A673 (cell line): ENCODE measurements around the gene APCDD1L. TPM values are rescaled to one million over a fixed set of nuclear protein-coding genes. Genes with fewer than 3 reads are reported as not detected.

Experiments used
- BruUV-seq: library from RNA; stranded (reverse); fragments of 400-500 nt; replicated peaks from 2 replicates; lab custom pipeline; 2021; lab: Mats Ljungman, UMichigan
- CTCF ChIA-PET: fragments of 300-600 bp; sonication (Branson Sonifier 250); formaldehyde crosslinking; loops from one replicate; lab custom pipeline; 2022; ENCODE audit warnings: antibody characterized with exemption; lab: Charles Lee
- POLR2A ChIA-PET: fragments of 300-600 bp; sonication (Branson Sonifier 250); formaldehyde crosslinking; loops from one replicate; lab custom pipeline; 2022; ENCODE audit warnings: antibody characterized with exemption; ENCODE audit not compliant: low non-redundant PET; lab: Charles Lee
- DNase-seq: peaks from one replicate; pipeline ENCODE4 v3.0.0-alpha.2; 2015; ENCODE audit warnings: low spot score
- H3K27ac ChIP-seq: fragments of 200-600 bp; sonication (generic); 2 replicates; pipeline ENCODE4 v1.5.1; 2016; ENCODE audit warnings: mixed run types, low read depth, mild to moderate bottlenecking, mixed read lengths, antibody characterized with exemption, low read length; ENCODE audit not compliant: poor library complexity, severe bottlenecking
- H3K27me3 ChIP-seq: fragments of 200-600 bp; sonication (generic); replicated peaks from 2 replicates; pipeline ENCODE4 v1.6.1; 2017; ENCODE audit warnings: mixed run types, low read depth, mild to moderate bottlenecking, mixed read lengths, antibody characterized with exemption, low read length; ENCODE audit not compliant: insufficient read depth, poor library complexity
- H3K36me3 ChIP-seq: fragments of 200-600 bp; sonication (generic); 2 replicates; pipeline ENCODE4 v1.6.1; 2016; ENCODE audit warnings: mixed run types, mild to moderate bottlenecking, mixed read lengths, antibody characterized with exemption, low read length; ENCODE audit not compliant: insufficient read depth, poor library complexity, severe bottlenecking
- H3K4me1 ChIP-seq: fragments of 200-600 bp; sonication (generic); 2 replicates; pipeline ENCODE4 v1.6.1; 2017; ENCODE audit warnings: mixed run types, mild to moderate bottlenecking, mixed read lengths, antibody characterized with exemption, low read length; ENCODE audit not compliant: insufficient read depth, poor library complexity, severe bottlenecking
- H3K4me3 ChIP-seq: fragments of 200-600 bp; sonication (generic); 2 replicates; pipeline ENCODE4 v1.5.1; 2016; ENCODE audit warnings: low read depth, mixed run types, mild to moderate bottlenecking, mixed read lengths, low read length; ENCODE audit not compliant: poor library complexity, severe bottlenecking
- H3K9me3 ChIP-seq: fragments of 200-600 bp; sonication (generic); 2 replicates; pipeline ENCODE4 v1.6.1; 2016; ENCODE audit warnings: mixed run types, low read depth, mild to moderate bottlenecking, mixed read lengths, antibody characterized with exemption, low read length; ENCODE audit not compliant: poor library complexity, severe bottlenecking
- EZH2 ChIP-seq: fragments of 200-600 bp; sonication (generic); IDR thresholded peaks from 2 replicates; pipeline ENCODE4 v1.6.1; 2017; ENCODE audit warnings: borderline replicate concordance, low read depth, mild to moderate bottlenecking, mixed read lengths, antibody characterized with exemption, low read length; ENCODE audit not compliant: poor library complexity, severe bottlenecking
- intact Hi-C: fragments of 100-400 bp; cut with micrococcal nuclease; formaldehyde crosslinking; loops from one replicate; pipeline ENCODE4 v1.10.0; 2022; ENCODE audit not compliant: unreplicated experiment
- total RNA-seq: library from RNA; stranded (reverse); gene quantifications from 2 replicates; pipeline ENCODE4 v1.2.3, GENCODE V29; 2021
- TF ChIP-seq, protein P1 (sequence below): fragments of 300-800, 200-600 bp; sonication (generic); conservative IDR thresholded peaks from 2 replicates; pipeline ENCODE4 v1.5.1; 2017; ENCODE audit warnings: low read depth, mild to moderate bottlenecking, antibody characterized with exemption, low read length, moderate library complexity, mixed read lengths

Gene APCDD1L
- total RNA-seq, 1 experiment from 2014 or later = not detected

DNA sequence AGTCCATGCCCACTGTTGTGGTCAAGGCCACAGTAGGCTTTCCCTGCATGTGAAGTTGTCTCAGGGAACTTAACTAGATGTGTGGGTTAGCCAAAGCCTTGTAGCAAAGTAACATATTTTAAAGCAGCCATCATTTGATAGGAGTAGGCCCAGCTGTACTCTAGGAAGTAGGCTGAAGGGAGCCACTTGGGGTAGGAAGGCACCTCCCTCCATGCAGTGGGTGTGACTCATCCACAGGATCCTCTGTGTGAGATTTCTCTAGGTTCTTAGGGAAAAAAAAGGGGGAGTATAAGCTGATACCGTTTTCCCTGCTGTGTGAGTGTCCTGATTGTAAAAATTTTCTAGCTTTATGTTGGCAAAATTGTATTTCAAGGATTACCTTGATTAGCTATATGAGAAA is 81.4 kb downstream of the APCDD1L start:
- ChIA-PET CTCF (no interaction called here), POLR2A (no interaction called here)
- no peak overlapping the region for H3K27ac ChIP-seq
- no peak overlapping the region for H3K4me3 ChIP-seq
- no peaks in the 10 kb centered on the region for H3K27me3 ChIP-seq
- intact Hi-C loops = no loop called here
- H3K4me1 ChIP-seq = peaks cover 6% of the 10 kb centered on the region
- no peaks in the 10 kb centered on the region for H3K36me3 ChIP-seq
- no TSS peak for BruUV-seq
- H3K9me3 ChIP-seq = no peaks in the 10 kb centered on the region
- TF ChIP-seq, protein P1, sequence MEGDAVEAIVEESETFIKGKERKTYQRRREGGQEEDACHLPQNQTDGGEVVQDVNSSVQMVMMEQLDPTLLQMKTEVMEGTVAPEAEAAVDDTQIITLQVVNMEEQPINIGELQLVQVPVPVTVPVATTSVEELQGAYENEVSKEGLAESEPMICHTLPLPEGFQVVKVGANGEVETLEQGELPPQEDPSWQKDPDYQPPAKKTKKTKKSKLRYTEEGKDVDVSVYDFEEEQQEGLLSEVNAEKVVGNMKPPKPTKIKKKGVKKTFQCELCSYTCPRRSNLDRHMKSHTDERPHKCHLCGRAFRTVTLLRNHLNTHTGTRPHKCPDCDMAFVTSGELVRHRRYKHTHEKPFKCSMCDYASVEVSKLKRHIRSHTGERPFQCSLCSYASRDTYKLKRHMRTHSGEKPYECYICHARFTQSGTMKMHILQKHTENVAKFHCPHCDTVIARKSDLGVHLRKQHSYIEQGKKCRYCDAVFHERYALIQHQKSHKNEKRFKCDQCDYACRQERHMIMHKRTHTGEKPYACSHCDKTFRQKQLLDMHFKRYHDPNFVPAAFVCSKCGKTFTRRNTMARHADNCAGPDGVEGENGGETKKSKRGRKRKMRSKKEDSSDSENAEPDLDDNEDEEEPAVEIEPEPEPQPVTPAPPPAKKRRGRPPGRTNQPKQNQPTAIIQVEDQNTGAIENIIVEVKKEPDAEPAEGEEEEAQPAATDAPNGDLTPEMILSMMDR = no peak
- no peak for TF ChIP-seq EZH2
- DNase-seq = peak; percentile 47

DNA sequence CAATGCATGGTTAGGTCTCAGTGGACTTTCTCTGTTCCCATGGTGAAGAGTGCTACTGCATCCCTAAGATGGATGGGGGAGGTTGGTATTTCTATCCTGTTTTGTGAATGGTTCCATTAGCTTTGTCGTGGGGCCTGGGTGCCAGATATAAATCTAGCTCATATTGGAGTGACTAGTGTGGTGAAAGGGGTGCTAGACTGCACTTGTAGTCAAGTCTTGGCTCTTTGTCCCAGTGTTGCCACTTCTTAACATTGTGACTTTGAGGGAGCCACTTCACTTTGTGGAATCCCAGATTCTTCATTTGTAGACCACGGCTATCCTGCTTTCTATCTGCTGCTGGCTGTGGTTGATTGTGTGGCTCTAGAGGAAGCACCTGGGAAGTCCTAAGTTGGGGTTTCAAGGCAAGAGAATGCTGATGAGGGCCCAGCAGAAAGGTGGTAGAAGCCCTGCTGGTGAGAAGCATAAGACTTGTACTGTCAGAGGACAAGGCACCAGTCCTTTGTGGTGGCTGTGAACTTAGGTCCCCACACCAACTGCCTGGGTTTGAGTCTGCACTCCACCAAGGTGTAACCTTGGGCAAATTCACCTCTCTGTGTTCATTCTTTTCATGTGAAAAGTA is 82.1 kb downstream of the APCDD1L start:
- Histone ChIP-seq H3K27ac (no peak overlapping the region), H3K9me3 (no peaks in the 10 kb centered on the region), H3K4me1 (no peaks in the 10 kb centered on the region), H3K36me3 (no peaks in the 10 kb centered on the region), H3K4me3 (no peak overlapping the region), H3K27me3 (no peaks in the 10 kb centered on the region)
- BruUV-seq = no TSS peak
- no peak for DNase-seq
- TF ChIP-seq, protein P1 = no peak
- TF ChIP-seq EZH2 = no peak
- CTCF ChIA-PET = no interaction called here
- intact Hi-C loops = no loop called here
- POLR2A ChIA-PET = no interaction called here

DNA sequence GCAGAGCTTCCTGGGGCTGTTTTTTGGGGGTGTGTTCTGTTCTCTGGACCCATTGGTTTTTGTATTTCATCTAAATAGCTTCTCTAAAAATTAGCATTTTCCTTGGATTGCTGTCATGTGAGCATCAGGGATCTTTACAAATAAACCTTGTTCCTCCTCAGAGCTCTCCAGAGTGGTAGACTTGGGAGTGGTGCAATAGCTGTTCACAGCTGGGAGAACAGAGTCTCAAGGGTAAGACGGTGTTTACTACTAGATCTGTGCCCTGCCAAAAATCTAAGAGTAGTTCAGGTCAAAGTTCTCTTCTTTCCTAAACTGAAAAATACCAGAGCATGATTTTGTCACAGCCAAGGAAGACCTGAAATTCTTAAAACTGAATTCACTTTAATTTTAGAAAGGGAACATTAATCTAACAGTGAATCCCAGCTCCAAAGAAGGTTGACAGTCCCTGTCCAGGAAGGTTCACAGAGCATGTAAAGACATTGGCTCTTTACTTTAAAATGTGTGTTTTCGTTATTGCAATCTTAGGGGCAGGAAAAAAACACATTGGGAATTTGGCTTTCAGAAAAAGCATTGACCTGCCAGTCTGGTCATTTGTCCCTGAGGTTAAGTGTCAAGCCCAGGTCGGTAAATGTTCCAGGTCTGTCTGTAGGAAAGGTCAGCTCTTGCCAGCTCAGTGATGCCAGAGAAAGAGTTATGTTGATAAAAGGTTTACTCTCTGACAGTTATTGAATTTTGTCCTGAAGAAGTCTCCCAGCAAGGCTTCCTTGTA is 82.8 kb downstream of the APCDD1L start:
- H3K27ac ChIP-seq = no peak overlapping the region
- H3K4me1 ChIP-seq = no peaks in the 10 kb centered on the region
- DNase-seq = no peak
- no TSS peak for BruUV-seq
- no peaks in the 10 kb centered on the region for H3K9me3 ChIP-seq
- no peaks in the 10 kb centered on the region for H3K36me3 ChIP-seq
- H3K27me3 ChIP-seq = no peaks in the 10 kb centered on the region
- CTCF ChIA-PET = no interaction called here
- H3K4me3 ChIP-seq = no peak overlapping the region
- TF ChIP-seq, protein P1 = no peak
- TF ChIP-seq EZH2 = no peak
- intact Hi-C loops = no loop called here
- POLR2A ChIA-PET = no interaction called here
